Astrocyte (in vitro differentiated cells and primary cell): ENCODE data around the gene LIMK2.

Experiments used
- EZH2 ChIP-seq: IDR thresholded peaks from 2 replicates; pipeline ENCODE4 v1.6.1; 2012; ENCODE audit warnings: mild to moderate bottlenecking, low read length, inconsistent platforms; ENCODE audit not compliant: insufficient read depth
- TF ChIP-seq, protein P1 (sequence below): IDR thresholded peaks from 2 replicates; pipeline ENCODE4 v1.5.1; 2011; ENCODE audit warnings: low read depth, mild to moderate bottlenecking, inconsistent platforms, low read length, moderate library complexity; ENCODE audit not compliant: insufficient read depth

DNA sequence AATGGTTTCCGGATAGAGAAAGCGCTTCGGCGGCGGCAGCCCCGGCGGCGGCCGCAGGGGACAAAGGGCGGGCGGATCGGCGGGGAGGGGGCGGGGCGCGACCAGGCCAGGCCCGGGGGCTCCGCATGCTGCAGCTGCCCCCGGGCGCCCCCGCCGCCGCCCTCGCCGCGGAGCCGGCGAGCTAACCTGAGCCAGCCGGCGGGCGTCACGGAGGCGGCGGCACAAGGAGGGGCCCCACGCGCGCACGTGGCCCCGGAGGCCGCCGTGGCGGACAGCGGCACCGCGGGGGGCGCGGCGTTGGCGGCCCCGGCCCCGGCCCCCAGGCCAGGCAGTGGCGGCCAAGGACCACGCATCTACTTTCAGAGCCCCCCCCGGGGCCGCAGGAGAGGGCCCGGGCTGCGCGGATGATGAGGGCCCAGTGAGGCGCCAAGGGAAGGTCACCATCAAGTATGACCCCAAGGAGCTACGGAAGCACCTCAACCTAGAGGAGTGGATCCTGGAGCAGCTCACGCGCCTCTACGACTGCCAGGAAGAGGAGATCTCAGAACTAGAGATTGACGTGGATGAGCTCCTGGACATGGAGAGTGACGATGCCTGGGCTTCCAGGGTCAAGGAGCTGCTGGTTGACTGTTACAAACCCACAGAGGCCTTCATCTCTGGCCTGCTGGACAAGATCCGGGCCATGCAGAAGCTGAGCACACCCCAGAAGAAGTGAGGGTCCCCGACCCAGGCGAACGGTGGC, 64.5 kb downstream of the LIMK2 start:
- TF ChIP-seq, protein P1, sequence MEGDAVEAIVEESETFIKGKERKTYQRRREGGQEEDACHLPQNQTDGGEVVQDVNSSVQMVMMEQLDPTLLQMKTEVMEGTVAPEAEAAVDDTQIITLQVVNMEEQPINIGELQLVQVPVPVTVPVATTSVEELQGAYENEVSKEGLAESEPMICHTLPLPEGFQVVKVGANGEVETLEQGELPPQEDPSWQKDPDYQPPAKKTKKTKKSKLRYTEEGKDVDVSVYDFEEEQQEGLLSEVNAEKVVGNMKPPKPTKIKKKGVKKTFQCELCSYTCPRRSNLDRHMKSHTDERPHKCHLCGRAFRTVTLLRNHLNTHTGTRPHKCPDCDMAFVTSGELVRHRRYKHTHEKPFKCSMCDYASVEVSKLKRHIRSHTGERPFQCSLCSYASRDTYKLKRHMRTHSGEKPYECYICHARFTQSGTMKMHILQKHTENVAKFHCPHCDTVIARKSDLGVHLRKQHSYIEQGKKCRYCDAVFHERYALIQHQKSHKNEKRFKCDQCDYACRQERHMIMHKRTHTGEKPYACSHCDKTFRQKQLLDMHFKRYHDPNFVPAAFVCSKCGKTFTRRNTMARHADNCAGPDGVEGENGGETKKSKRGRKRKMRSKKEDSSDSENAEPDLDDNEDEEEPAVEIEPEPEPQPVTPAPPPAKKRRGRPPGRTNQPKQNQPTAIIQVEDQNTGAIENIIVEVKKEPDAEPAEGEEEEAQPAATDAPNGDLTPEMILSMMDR, result no peak
- no peak for TF ChIP-seq EZH2
